ENCODE data around the gene PCARE.

The PCARE gene

GRCh38 chr2:29084554-29084953 is 10.2 kb upstream of the PCARE start:
- no peaks in the 10 kb centered on the region; the same call in 1 of the 2 replicates for H3K9me3 ChIP-seq
- no peaks in the 10 kb centered on the region for H3K4me1 ChIP-seq
- H3K27me3 ChIP-seq: no peaks in the 10 kb centered on the region
- H3K4me3 ChIP-seq (ENCODE audit: low read depth, low read length): no peak overlapping the region
- no peak for DNase-seq
- no peaks in the 10 kb centered on the region for H3K36me3 ChIP-seq
- no peak for TF ChIP-seq CTCF (IDR thresholded peaks at IDR 0.05; ENCODE audit: low read depth, low read length)

GRCh38 chr2:29082804-29083495 is 8.6 kb upstream of the PCARE start:
- Histone ChIP-seq H3K27me3 (no peaks in the 10 kb centered on the region), H3K4me1 (no peaks in the 10 kb centered on the region), H3K9me3 (no peaks in the 10 kb centered on the region; the same call in 1 of the 2 replicates), H3K4me3 (ENCODE audit: low read depth, low read length) (no peak overlapping the region), H3K36me3 (no peaks in the 10 kb centered on the region)
- DNase-seq: no peak
- no peak for TF ChIP-seq CTCF (IDR thresholded peaks at IDR 0.05; ENCODE audit: low read depth, low read length)

GRCh38 chr2:29080886-29081743 is 6.8 kb upstream of the PCARE start:
- no peaks in the 10 kb centered on the region for H3K36me3 ChIP-seq
- no peak overlapping the region for H3K4me3 ChIP-seq (ENCODE audit: low read depth, low read length)
- H3K27me3 ChIP-seq: no peaks in the 10 kb centered on the region
- no peak; the same call in 1 of the 2 replicates for TF ChIP-seq CTCF (IDR thresholded peaks at IDR 0.05; ENCODE audit: low read depth, low read length)
- no peaks in the 10 kb centered on the region for H3K9me3 ChIP-seq
- no peaks in the 10 kb centered on the region for H3K4me1 ChIP-seq
- no peak for DNase-seq

- H3K36me3 ChIP-seq: no peaks in the 10 kb centered on the region
- H3K4me3 ChIP-seq (ENCODE audit: low read depth, low read length): no peak overlapping the region
- no peak for TF ChIP-seq CTCF (IDR thresholded peaks at IDR 0.05; ENCODE audit: low read depth, low read length)
- no peaks in the 10 kb centered on the region for H3K27me3 ChIP-seq
- DNase-seq: no peak
- H3K4me1 ChIP-seq: no peaks in the 10 kb centered on the region; the same call in 1 of the 2 replicates
- H3K9me3 ChIP-seq: no peaks in the 10 kb centered on the region
Observed at GRCh38 chr2:29079887-29080286, 5.6 kb upstream of the PCARE start.

- Histone ChIP-seq H3K4me1 (peaks cover 5% of the 10 kb centered on the region; the same call in 1 of the 2 replicates), H3K9me3 (no peaks in the 10 kb centered on the region), H3K27me3 (no peaks in the 10 kb centered on the region), H3K4me3 (ENCODE audit: low read depth, low read length) (0 out of 2 replicates have a peak overlapping the region, but pooled peaks have one; percentile 4), H3K36me3 (no peaks in the 10 kb centered on the region)
- peak; percentile 76 for DNase-seq
- TF ChIP-seq CTCF (IDR thresholded peaks at IDR 0.05; ENCODE audit: low read depth, low read length): peak; percentile 36
Observed at GRCh38 chr2:29075894-29076705, 1.8 kb upstream of the PCARE start.
